GM19467 (cell line): ENCODE measurements around the gene PRDM12.

Experiments used
- ATAC-seq: cut with Tn5 transposase; IDR thresholded peaks from one replicate; pipeline ENCODE4 v1.9.1; 2021; ENCODE audit warnings: mild to moderate bottlenecking, moderate library complexity; ENCODE audit not compliant: unreplicated experiment

The PRDM12 gene

GRCh38 chr9:130664251-130665028 is at the start of gene PRDM12:
TSS of gene PRDM12 (plus strand) at chr9:130664594. CDS start at chr9:130664654, 60 bp downstream.
- no peak for ATAC-seq

GRCh38 chr9:130616451-130616850 is 47.9 kb upstream of the PRDM12 start:
- ATAC-seq = no peak

GRCh38 chr9:130623466-130623865 is 40.9 kb upstream of the PRDM12 start:
- ATAC-seq = no peak

- ATAC-seq = no peak
Observed at GRCh38 chr9:130624154-130624553, 40.2 kb upstream of the PRDM12 start.

- ATAC-seq = no peak
Observed at GRCh38 chr9:130626249-130626996, 38.0 kb upstream of the PRDM12 start.

- no peak for ATAC-seq
Observed at GRCh38 chr9:130627051-130627450, 37.3 kb upstream of the PRDM12 start.

- ATAC-seq = no peak
Observed at GRCh38 chr9:130627896-130628792, 36.2 kb upstream of the PRDM12 start.

GRCh38 chr9:130629443-130630070 is 34.8 kb upstream of the PRDM12 start:
- no peak for ATAC-seq

GRCh38 chr9:130630071-130630450 is 34.3 kb upstream of the PRDM12 start:
- ATAC-seq = no peak

- no peak for ATAC-seq
Observed at GRCh38 chr9:130630506-130631330, 33.7 kb upstream of the PRDM12 start.

GRCh38 chr9:130631331-130632080 is 32.9 kb upstream of the PRDM12 start:
- ATAC-seq = no peak

- ATAC-seq = no peak
Observed at GRCh38 chr9:130632081-130632710, 32.2 kb upstream of the PRDM12 start.

- no peak for ATAC-seq
Observed at GRCh38 chr9:130632841-130633240, 31.6 kb upstream of the PRDM12 start.

GRCh38 chr9:130633336-130634190 is 30.8 kb upstream of the PRDM12 start:
- no peak for ATAC-seq

GRCh38 chr9:130634191-130634768 is 30.1 kb upstream of the PRDM12 start:
- no peak for ATAC-seq

GRCh38 chr9:130634801-130635200 is 29.6 kb upstream of the PRDM12 start:
- no peak for ATAC-seq

- ATAC-seq = no peak
Observed at GRCh38 chr9:130635306-130635705, 29.1 kb upstream of the PRDM12 start.
